ENCODE results near the gene ST8SIA4. TPM values are rescaled to one million over a fixed set of nuclear protein-coding genes. Genes with fewer than 3 reads are reported as not detected.
A peak's percentile ranks its signal among the peaks of the same experiment; 100 is the strongest.

The ST8SIA4 gene
- total RNA-seq, 6 donors from 2014 or later: 4.6 to 28.1 (median 11.4) TPM

- Histone ChIP-seq H3K27ac (peak overlapping the region in 3 of 4 donors; percentile 46 to 76 (median 59)), H3K36me3 (no peaks in the 10 kb centered on the region), H3K27me3 (no peaks in the 10 kb centered on the region), H3K9me3 (no peaks in the 10 kb centered on the region), H3K4me1 (peaks cover 0 to 20% (median 6%) of the 10 kb centered on the region in 4 donors), H3K4me3 (no peak overlapping the region)
- WGBS, 2 donors: 21 to 31% methylated on average over 4 of the region's 4 CpGs
- TF ChIP-seq POLR2A (IDR thresholded peaks at IDR 0.05) (no peak), POLR2AphosphoS5 (IDR thresholded peaks at IDR 0.05) (peak in 1 of 2 donors; percentile 29), EP300 (IDR thresholded peaks at IDR 0.05) (peak in 2 of 4 donors; percentile 53 to 66)
- DNase-seq (no peak), ATAC-seq (ENCODE audit: low FRiP score in 2 of 2) (no peak)
Observed at GRCh38 chr5:100846772-100847171, 56.3 kb downstream of the ST8SIA4 start.

- no peaks in the 10 kb centered on the region for H3K27me3 ChIP-seq
- peak overlapping the region in 3 of 4 donors; percentile 1 to 31 (median 21) for H3K27ac ChIP-seq
- H3K36me3 ChIP-seq: no peaks in the 10 kb centered on the region
- H3K4me1 ChIP-seq: peaks cover 14 to 36% (median 28%) of the 10 kb centered on the region in 4 donors
- no peak for DNase-seq
- TF ChIP-seq POLR2A (IDR thresholded peaks at IDR 0.05) (no peak), EP300 (IDR thresholded peaks at IDR 0.05) (no peak), POLR2AphosphoS5 (IDR thresholded peaks at IDR 0.05) (no peak), CTCF (IDR thresholded peaks at IDR 0.05) (no peak)
- no peaks in the 10 kb centered on the region for H3K9me3 ChIP-seq
- no peak for ATAC-seq (ENCODE audit: low FRiP score in 2 of 2)
- H3K4me3 ChIP-seq: no peak overlapping the region
- WGBS, 2 donors: 45 to 55% methylated on average over 2 of the region's 2 CpGs
Observed at GRCh38 chr5:100842080-100842479, 61.0 kb downstream of the ST8SIA4 start.

- ATAC-seq (ENCODE audit: low FRiP score in 2 of 2) (no peak), DNase-seq (no peak)
- peaks cover 14 to 33% (median 26%) of the 10 kb centered on the region in 4 donors for H3K4me1 ChIP-seq
- peak overlapping the region in 1 of 4 donors; percentile 3 for H3K4me3 ChIP-seq
- H3K36me3 ChIP-seq: no peaks in the 10 kb centered on the region
- peak overlapping the region in 3 of 4 donors; percentile 21 to 41 (median 31) for H3K27ac ChIP-seq
- H3K27me3 ChIP-seq: no peaks in the 10 kb centered on the region
- TF ChIP-seq POLR2A (IDR thresholded peaks at IDR 0.05) (no peak), CTCF (IDR thresholded peaks at IDR 0.05) (no peak), EP300 (IDR thresholded peaks at IDR 0.05) (no peak), POLR2AphosphoS5 (IDR thresholded peaks at IDR 0.05) (no peak)
- WGBS, 2 donors: 59 to 62% methylated on average over 4 of the region's 4 CpGs
- no peaks in the 10 kb centered on the region for H3K9me3 ChIP-seq
Observed at GRCh38 chr5:100841358-100842076, 61.6 kb downstream of the ST8SIA4 start.

GRCh38 chr5:100840789-100841188 is 62.3 kb downstream of the ST8SIA4 start:
- no peak for DNase-seq
- Histone ChIP-seq H3K36me3 (no peaks in the 10 kb centered on the region), H3K9me3 (no peaks in the 10 kb centered on the region), H3K4me3 (no peak overlapping the region), H3K27me3 (no peaks in the 10 kb centered on the region), H3K4me1 (peaks cover 14 to 33% (median 23%) of the 10 kb centered on the region in 4 donors), H3K27ac (peak overlapping the region in 2 of 4 donors; percentile 21 to 41)
- 36 to 43% methylated on average over 1 of the region's 1 CpG for WGBS, 2 donors
- TF ChIP-seq POLR2AphosphoS5 (IDR thresholded peaks at IDR 0.05) (no peak), CTCF (IDR thresholded peaks at IDR 0.05) (no peak), EP300 (IDR thresholded peaks at IDR 0.05) (no peak), POLR2A (IDR thresholded peaks at IDR 0.05) (no peak)
- ATAC-seq (ENCODE audit: low FRiP score in 2 of 2): no peak

GRCh38 chr5:100840370-100840769 is 62.7 kb downstream of the ST8SIA4 start:
- Histone ChIP-seq H3K27me3 (no peaks in the 10 kb centered on the region), H3K9me3 (no peaks in the 10 kb centered on the region), H3K4me1 (peaks cover 14 to 33% (median 22%) of the 10 kb centered on the region in 4 donors), H3K27ac (peak overlapping the region in 2 of 4 donors; percentile 21 to 41), H3K36me3 (no peaks in the 10 kb centered on the region), H3K4me3 (no peak overlapping the region)
- 60 to 70% methylated on average over 2 of the region's 2 CpGs for WGBS, 2 donors
- TF ChIP-seq EP300 (IDR thresholded peaks at IDR 0.05) (no peak), CTCF (IDR thresholded peaks at IDR 0.05) (peak in 1 of 6 experiments; percentile 8), POLR2AphosphoS5 (IDR thresholded peaks at IDR 0.05) (no peak), POLR2A (IDR thresholded peaks at IDR 0.05) (no peak)
- ATAC-seq (ENCODE audit: low FRiP score in 2 of 2) (peak in 1 of 2 donors; percentile 63), DNase-seq (peak in 1 of 2 donors; percentile 34)

All from upper lobe of left lung (tissue), 6 donors.